Cerebellar nuclear complex (tissue), 1 donor: Measurements from ENCODE around the gene SLC16A3.

Experiments
- DNase-seq, 2 experiments: peaks; one replicate each; lab custom pipeline; 2025; lab: John Stamatoyannopoulos, UW

Gene SLC16A3

GRCh38 chr17:82223517-82223916 lies 5.3 kb upstream of the SLC16A3 start:
- DNase-seq: no peak

- no peak for DNase-seq
Measured at GRCh38 chr17:82224666-82225065, 4.2 kb upstream of the SLC16A3 start.

- DNase-seq: no peak
Measured at GRCh38 chr17:82225368-82226029, 3.3 kb upstream of the SLC16A3 start.

GRCh38 chr17:82226146-82226808 lies 2.6 kb upstream of the SLC16A3 start:
- no peak for DNase-seq

- no peak for DNase-seq
Measured at GRCh38 chr17:82226809-82227628, 1.8 kb upstream of the SLC16A3 start.

GRCh38 chr17:82227629-82228277 lies 1.1 kb upstream of the SLC16A3 start:
- no peak for DNase-seq

- DNase-seq: no peak
Measured at GRCh38 chr17:82228278-82228841, 482 bp upstream of the SLC16A3 start.

- no peak for DNase-seq
Measured at GRCh38 chr17:82229698-82230608, 1.1 kb downstream of the SLC16A3 start.

GRCh38 chr17:82230609-82231311 lies 1.9 kb downstream of the SLC16A3 start:
- no peak for DNase-seq

- DNase-seq: no peak
Measured at GRCh38 chr17:82231312-82231561, 2.4 kb downstream of the SLC16A3 start.

- DNase-seq: no peak
Measured at GRCh38 chr17:82231562-82232321, 2.9 kb downstream of the SLC16A3 start.

GRCh38 chr17:82232322-82232820 lies 3.5 kb downstream of the SLC16A3 start:
- DNase-seq: no peak

- DNase-seq: no peak
Measured at GRCh38 chr17:82232876-82233785, 4.3 kb downstream of the SLC16A3 start.

- DNase-seq: no peak
Measured at GRCh38 chr17:82234211-82235055, 5.6 kb downstream of the SLC16A3 start.

- no peak for DNase-seq
Measured at GRCh38 chr17:82235056-82235774, 6.4 kb downstream of the SLC16A3 start.

GRCh38 chr17:82235775-82236141 lies 6.9 kb downstream of the SLC16A3 start:
- no peak for DNase-seq
